ENCODE data around the gene GALC. TPM values are rescaled to one million over a fixed set of nuclear protein-coding genes. Genes with fewer than 3 reads are reported as not detected.

Gene GALC
- total and polyA plus RNA-seq, 10 donors: 3.8 to 61.7 (median 35.9) TPM

DNA sequence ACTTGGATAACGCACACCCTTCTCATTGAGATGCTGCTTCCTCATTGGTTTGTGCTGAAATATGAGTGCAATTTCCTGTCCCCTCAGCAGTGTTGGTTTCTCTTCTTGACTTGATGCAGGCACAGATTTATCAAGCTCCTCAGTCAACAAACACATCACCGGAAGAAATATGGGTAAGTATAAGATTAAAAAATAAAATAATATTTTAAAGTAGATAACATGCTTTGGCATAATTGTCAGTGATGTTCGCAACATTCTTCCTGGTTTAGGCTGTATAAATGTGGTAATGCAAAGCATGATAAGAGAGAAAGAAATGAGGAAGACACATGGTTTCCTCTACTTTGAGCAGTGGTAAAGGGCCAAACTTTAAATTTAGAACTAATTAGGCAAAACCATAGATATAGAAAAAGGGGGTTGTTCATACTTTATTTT lies 12.1 kb upstream of the GALC start, which contains the start of gene GPR65:
Gene GPR65 (plus strand): TSS at position 86 of the 432 bp plus-strand sequence. CDS start 5,713 bp downstream, outside the sequence.
- TF ChIP-seq, protein P1, sequence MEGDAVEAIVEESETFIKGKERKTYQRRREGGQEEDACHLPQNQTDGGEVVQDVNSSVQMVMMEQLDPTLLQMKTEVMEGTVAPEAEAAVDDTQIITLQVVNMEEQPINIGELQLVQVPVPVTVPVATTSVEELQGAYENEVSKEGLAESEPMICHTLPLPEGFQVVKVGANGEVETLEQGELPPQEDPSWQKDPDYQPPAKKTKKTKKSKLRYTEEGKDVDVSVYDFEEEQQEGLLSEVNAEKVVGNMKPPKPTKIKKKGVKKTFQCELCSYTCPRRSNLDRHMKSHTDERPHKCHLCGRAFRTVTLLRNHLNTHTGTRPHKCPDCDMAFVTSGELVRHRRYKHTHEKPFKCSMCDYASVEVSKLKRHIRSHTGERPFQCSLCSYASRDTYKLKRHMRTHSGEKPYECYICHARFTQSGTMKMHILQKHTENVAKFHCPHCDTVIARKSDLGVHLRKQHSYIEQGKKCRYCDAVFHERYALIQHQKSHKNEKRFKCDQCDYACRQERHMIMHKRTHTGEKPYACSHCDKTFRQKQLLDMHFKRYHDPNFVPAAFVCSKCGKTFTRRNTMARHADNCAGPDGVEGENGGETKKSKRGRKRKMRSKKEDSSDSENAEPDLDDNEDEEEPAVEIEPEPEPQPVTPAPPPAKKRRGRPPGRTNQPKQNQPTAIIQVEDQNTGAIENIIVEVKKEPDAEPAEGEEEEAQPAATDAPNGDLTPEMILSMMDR (IDR thresholded peaks at IDR 0.05 in 8 of 11, conservative IDR thresholded peaks at IDR 0.05 in 3 of 11): no peak
- peak in 1 of 3 donors; percentile 96 for TF ChIP-seq POLR2AphosphoS5 (IDR thresholded peaks at IDR 0.05)
- peak in 2 of 3 donors; percentile 78 to 93 for TF ChIP-seq POLR2A (IDR thresholded peaks at IDR 0.05)
- Histone ChIP-seq H3K4me1 (peaks cover 9 to 90% (median 53%) of the 10 kb centered on the region in 6 donors), H3K9me3 (no peaks in the 10 kb centered on the region), H3K27me3 (replicated peaks in 1 of 7) (no peaks in the 10 kb centered on the region), H3K27ac (peak within 1 kb of the TSS; percentile 84 to 91 (median 89)), H3K36me3 (no peaks in the 10 kb centered on the region), H3K4me3 (peak within 1 kb of the TSS; percentile 29 to 70 (median 40))
- DNase-seq: no peak
- intact Hi-C loops (cut with DNase I; ENCODE audit: low total_unique reads): no loop called here
- 4 to 9% (median 8%) methylated on average over 3 of the region's 3 CpGs for WGBS, 5 donors

- H3K27me3 ChIP-seq (replicated peaks in 1 of 7): no peaks in the 10 kb centered on the region
- peak overlapping the region in 7 of 8 donors; percentile 34 to 70 (median 40) for H3K4me3 ChIP-seq
- peak overlapping the region; percentile 84 to 91 (median 89) for H3K27ac ChIP-seq
- no peak for DNase-seq
- intact Hi-C loops (cut with DNase I; ENCODE audit: low total_unique reads): no loop called here
- 49 to 61% (median 56%) methylated on average over 3 of the region's 3 CpGs for WGBS, 5 donors
- TF ChIP-seq POLR2AphosphoS5 (IDR thresholded peaks at IDR 0.05): no peak
- TF ChIP-seq, protein P1 (IDR thresholded peaks at IDR 0.05 in 8 of 11, conservative IDR thresholded peaks at IDR 0.05 in 3 of 11): no peak
- TF ChIP-seq POLR2A (IDR thresholded peaks at IDR 0.05): no peak
- no peaks in the 10 kb centered on the region for H3K36me3 ChIP-seq
- peaks cover 9 to 90% (median 51%) of the 10 kb centered on the region in 6 donors for H3K4me1 ChIP-seq
- no peaks in the 10 kb centered on the region for H3K9me3 ChIP-seq
Measured at GRCh38 chr14:88004506-88005036, 11.6 kb upstream of the GALC start.

GRCh38 chr14:88003425-88003824 lies 10.4 kb upstream of the GALC start:
- H3K9me3 ChIP-seq: no peaks in the 10 kb centered on the region
- peak overlapping the region in 1 of 8 donors; percentile 47 for H3K4me3 ChIP-seq
- WGBS, 5 donors: 33 to 55% (median 52%) methylated on average over 4 of the region's 4 CpGs
- intact Hi-C loops (cut with DNase I; ENCODE audit: low total_unique reads): no loop called here
- peaks cover 8 to 90% (median 41%) of the 10 kb centered on the region in 6 donors for H3K4me1 ChIP-seq
- no peaks in the 10 kb centered on the region for H3K27me3 ChIP-seq (replicated peaks in 1 of 7)
- no peaks in the 10 kb centered on the region for H3K36me3 ChIP-seq
- DNase-seq: no peak
- TF ChIP-seq, protein P1 (IDR thresholded peaks at IDR 0.05 in 8 of 11, conservative IDR thresholded peaks at IDR 0.05 in 3 of 11): no peak
- TF ChIP-seq POLR2A (IDR thresholded peaks at IDR 0.05) (no peak), POLR2AphosphoS5 (IDR thresholded peaks at IDR 0.05) (no peak)
- H3K27ac ChIP-seq: peak overlapping the region in 6 of 8 donors; percentile 55 to 91 (median 79)

DNA sequence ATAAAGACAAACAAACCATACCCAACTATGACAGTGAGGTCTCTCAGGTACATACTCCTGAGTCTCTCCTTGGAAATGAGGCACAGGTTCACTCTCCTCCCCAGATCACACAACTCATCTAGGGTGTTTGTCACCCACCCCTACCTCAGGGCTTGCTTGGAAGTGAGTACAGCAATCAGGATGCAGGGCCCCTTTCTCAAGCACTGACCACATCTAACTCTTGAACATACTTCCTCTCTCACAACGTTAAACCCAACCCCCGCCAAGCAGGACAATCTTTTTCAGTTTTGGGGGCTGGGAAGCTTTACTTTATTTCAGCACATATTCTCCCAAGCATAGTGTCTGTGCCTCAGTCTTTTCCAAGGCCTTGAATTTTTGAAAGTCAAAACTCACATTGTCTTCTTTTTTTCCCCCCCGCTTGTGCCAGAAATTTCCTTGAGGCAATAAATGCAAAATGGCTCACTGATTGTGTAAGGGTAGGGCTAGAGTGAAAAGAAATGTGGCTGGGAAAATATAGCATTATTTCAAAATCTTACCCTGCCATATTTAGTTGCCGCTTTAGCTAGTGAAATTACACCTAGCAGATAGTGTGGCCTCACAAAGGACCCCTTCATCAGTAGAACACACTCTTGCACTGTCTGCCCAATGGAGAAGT lies 9.6 kb upstream of the GALC start:
- peaks cover 0 to 82% (median 35%) of the 10 kb centered on the region in 6 donors for H3K4me1 ChIP-seq
- peak overlapping the region in 1 of 8 donors; percentile 47 for H3K4me3 ChIP-seq
- TF ChIP-seq POLR2A (IDR thresholded peaks at IDR 0.05): no peak
- TF ChIP-seq POLR2AphosphoS5 (IDR thresholded peaks at IDR 0.05): peak in 1 of 3 donors; percentile 7
- TF ChIP-seq, protein P1 (IDR thresholded peaks at IDR 0.05 in 8 of 11, conservative IDR thresholded peaks at IDR 0.05 in 3 of 11): no peak
- H3K9me3 ChIP-seq: no peaks in the 10 kb centered on the region
- peak overlapping the region; percentile 23 to 91 (median 71) for H3K27ac ChIP-seq
- DNase-seq: peak; percentile 61
- intact Hi-C loops (cut with DNase I; ENCODE audit: low total_unique reads): no loop called here
- H3K36me3 ChIP-seq: no peaks in the 10 kb centered on the region
- WGBS, 5 donors: 35 to 55% (median 43%) methylated on average over 4 of the region's 4 CpGs
- no peaks in the 10 kb centered on the region for H3K27me3 ChIP-seq (replicated peaks in 1 of 7)
